ENCODE results near the gene CLSTN1. TPM values are rescaled to one million over a fixed set of nuclear protein-coding genes. Genes with fewer than 3 reads are reported as not detected.

CLSTN1 gene
- total RNA-seq, 1 donor from 2014 or later, result 75.4 TPM

GRCh38 chr1:9680091-9680490 is 143.7 kb downstream of the CLSTN1 start:
- no peak overlapping the region for H3K27ac Mint-ChIP-seq
- no peaks in the 10 kb centered on the region for H3K36me3 ChIP-seq
- H3K79me2 ChIP-seq (ENCODE audit: low read depth), result no peaks in the 10 kb centered on the region
- H3K4me1 ChIP-seq, result no peaks in the 10 kb centered on the region
- no peaks in the 10 kb centered on the region for H3K9me3 ChIP-seq (ENCODE audit: low read depth)
- no peaks in the 10 kb centered on the region for H3K27me3 ChIP-seq
- TF ChIP-seq CTCF (IDR thresholded peaks at IDR 0.05) (no peak), EZH2 (IDR thresholded peaks at IDR 0.05) (no peak), EZH2phosphoT487 (IDR thresholded peaks at IDR 0.05) (no peak)
- H3K27me3 Mint-ChIP-seq (ENCODE audit: insufficient read depth, low read depth), result peaks cover 2% of the 10 kb centered on the region
- no peak overlapping the region for H2AFZ ChIP-seq (replicated peaks)
- no peak overlapping the region for H3K9ac ChIP-seq
- no peak overlapping the region for H3K4me3 ChIP-seq
- H3K27ac ChIP-seq, result no peak overlapping the region
- no peak overlapping the region for H3K4me2 ChIP-seq
- H3K4me3 Mint-ChIP-seq, result no peak overlapping the region
- no peaks in the 10 kb centered on the region for H3K36me3 Mint-ChIP-seq
- H3K9me3 Mint-ChIP-seq, result no peaks in the 10 kb centered on the region
- H4K20me1 ChIP-seq (ENCODE audit: low read depth), result no peaks in the 10 kb centered on the region
- no peaks in the 10 kb centered on the region for H3F3A ChIP-seq (ENCODE audit: low read depth)
- H3K4me1 Mint-ChIP-seq, result peaks cover 3% of the 10 kb centered on the region
- no peak for DNase-seq (ENCODE audit: low spot score)

Other genes starting within 250 kb of the CLSTN1 start
- 1.9 and 7.3 TPM in 2 replicates for gene TMEM201, start 235.1 kb downstream of the CLSTN1 start, total RNA-seq (ENCODE audit: low replicate concordance)
- gene PIK3CD, start 172.2 kb downstream of the CLSTN1 start, total RNA-seq (ENCODE audit: low replicate concordance), result 5.0 and 8.8 TPM in 2 replicates
- 68.8 and 96.0 TPM in 2 replicates for gene CTNNBIP1, start 86.3 kb upstream of the CLSTN1 start, total RNA-seq (ENCODE audit: low replicate concordance)
- gene LZIC, start 119.4 kb upstream of the CLSTN1 start, total RNA-seq (ENCODE audit: low replicate concordance), result 37.0 and 60.6 TPM in 2 replicates
- 9.4 and 14.6 TPM in 2 replicates for gene NMNAT1, start 119.5 kb upstream of the CLSTN1 start, total RNA-seq (ENCODE audit: low replicate concordance)
- gene RBP7, start 173.3 kb upstream of the CLSTN1 start, total RNA-seq (ENCODE audit: low replicate concordance), result 0.96 TPM in 1 of 2 replicates, not detected in the other
- 66.2 and 66.7 TPM in 2 replicates for gene UBE4B, start 209.0 kb upstream of the CLSTN1 start, total RNA-seq (ENCODE audit: low replicate concordance)

Data from neural progenitor cell (in vitro differentiated cells).